ENCODE measurements around the gene ARHGDIA. TPM values are rescaled to one million over a fixed set of nuclear protein-coding genes. Genes with fewer than 3 reads are reported as not detected.
A peak's percentile ranks its signal among the peaks of the same experiment; 100 is the strongest.

The ARHGDIA gene
- total and polyA plus RNA-seq, 10 donors: 131 to 392 (median 235) TPM

GRCh38 chr17:81891303-81891552 is 20.1 kb upstream of the ARHGDIA start:
- intact Hi-C loops (cut with DNase I; ENCODE audit: low total_unique reads): no loop called here
- no peak for DNase-seq

GRCh38 chr17:81890447-81891302 is 19.5 kb upstream of the ARHGDIA start:
- 8 to 9% (median 9%) methylated on average over 30 to 69 of the region's 69 CpGs for WGBS, 5 donors
- DNase-seq: peak; percentile 82
- Histone ChIP-seq H3K27me3 (replicated peaks in 1 of 7) (no peaks in the 10 kb centered on the region), H3K36me3 (peaks cover 4 to 72% (median 61%) of the 10 kb centered on the region in 6 donors), H3K4me1 (peaks cover 12 to 59% (median 34%) of the 10 kb centered on the region in 6 donors), H3K27ac (peak overlapping the region; percentile 87 to 97 (median 94)), H3K9me3 (no peaks in the 10 kb centered on the region), H3K4me3 (peak overlapping the region; percentile 67 to 97 (median 86))
- intact Hi-C loops (cut with DNase I; ENCODE audit: low total_unique reads): no loop called here
- TF ChIP-seq POLR2A (IDR thresholded peaks at IDR 0.05): no peak
- TF ChIP-seq POLR2AphosphoS5 (IDR thresholded peaks at IDR 0.05): peak in 1 of 3 donors; percentile 24

More at GRCh38 chr17:81891303-81891552, 20.1 kb upstream of the ARHGDIA start:
- Histone ChIP-seq H3K9me3 (no peaks in the 10 kb centered on the region), H3K4me3 (peak overlapping the region; percentile 67 to 97 (median 86)), H3K36me3 (peaks cover 4 to 72% (median 61%) of the 10 kb centered on the region in 6 donors), H3K27ac (peak overlapping the region; percentile 87 to 97 (median 94)), H3K4me1 (peaks cover 12 to 59% (median 34%) of the 10 kb centered on the region in 6 donors), H3K27me3 (replicated peaks in 1 of 7) (no peaks in the 10 kb centered on the region)
- WGBS, 5 donors: 0 to 1% (median 0%) methylated on average over 2 to 40 of the region's 40 CpGs
- TF ChIP-seq POLR2AphosphoS5 (IDR thresholded peaks at IDR 0.05) (no peak), CTCF (IDR thresholded peaks at IDR 0.05 in 8 of 11, conservative IDR thresholded peaks at IDR 0.05 in 3 of 11) (no peak), POLR2A (IDR thresholded peaks at IDR 0.05) (no peak)

- intact Hi-C loops (cut with DNase I; ENCODE audit: low total_unique reads): no loop called here
- H3K36me3 ChIP-seq: peaks cover 4 to 72% (median 61%) of the 10 kb centered on the region in 6 donors
- H3K9me3 ChIP-seq: no peaks in the 10 kb centered on the region
- peaks cover 12 to 59% (median 34%) of the 10 kb centered on the region in 6 donors for H3K4me1 ChIP-seq
- TF ChIP-seq POLR2A (IDR thresholded peaks at IDR 0.05) (no peak), POLR2AphosphoS5 (IDR thresholded peaks at IDR 0.05) (no peak), CTCF (IDR thresholded peaks at IDR 0.05 in 8 of 11, conservative IDR thresholded peaks at IDR 0.05 in 3 of 11) (no peak)
- H3K27ac ChIP-seq: no peak overlapping the region
- WGBS, 5 donors: 88 to 96% (median 91%) methylated on average over 9 of the region's 9 CpGs
- no peak for DNase-seq
- peak overlapping the region in 3 of 8 donors; percentile 67 to 89 (median 86) for H3K4me3 ChIP-seq
- no peaks in the 10 kb centered on the region for H3K27me3 ChIP-seq (replicated peaks in 1 of 7)
Observed at GRCh38 chr17:81889602-81890001, 18.5 kb upstream of the ARHGDIA start.

- Histone ChIP-seq H3K27ac (no peak overlapping the region), H3K4me1 (peaks cover 12 to 56% (median 34%) of the 10 kb centered on the region in 6 donors), H3K36me3 (peaks cover 4 to 72% (median 61%) of the 10 kb centered on the region in 6 donors), H3K4me3 (peak overlapping the region in 1 of 8 donors; percentile 89), H3K27me3 (replicated peaks in 1 of 7) (no peaks in the 10 kb centered on the region), H3K9me3 (no peaks in the 10 kb centered on the region)
- WGBS, 5 donors: 88 to 94% (median 91%) methylated on average over 16 of the region's 16 CpGs
- intact Hi-C loops (cut with DNase I; ENCODE audit: low total_unique reads): no loop called here
- DNase-seq: no peak
- no peak for TF ChIP-seq POLR2AphosphoS5 (IDR thresholded peaks at IDR 0.05)
- TF ChIP-seq CTCF (IDR thresholded peaks at IDR 0.05 in 8 of 11, conservative IDR thresholded peaks at IDR 0.05 in 3 of 11): no peak
- TF ChIP-seq POLR2A (IDR thresholded peaks at IDR 0.05): no peak
Observed at GRCh38 chr17:81888988-81889595, 18.0 kb upstream of the ARHGDIA start.
